GM21825 (cell line): Measurements from ENCODE around the gene CIRBP.

ENCODE experiments used
- ATAC-seq: cut with Tn5 transposase; IDR thresholded peaks from one replicate; pipeline ENCODE4 v1.9.1; 2021; ENCODE audit warnings: mild to moderate bottlenecking, moderate library complexity; ENCODE audit not compliant: unreplicated experiment

CIRBP gene

DNA sequence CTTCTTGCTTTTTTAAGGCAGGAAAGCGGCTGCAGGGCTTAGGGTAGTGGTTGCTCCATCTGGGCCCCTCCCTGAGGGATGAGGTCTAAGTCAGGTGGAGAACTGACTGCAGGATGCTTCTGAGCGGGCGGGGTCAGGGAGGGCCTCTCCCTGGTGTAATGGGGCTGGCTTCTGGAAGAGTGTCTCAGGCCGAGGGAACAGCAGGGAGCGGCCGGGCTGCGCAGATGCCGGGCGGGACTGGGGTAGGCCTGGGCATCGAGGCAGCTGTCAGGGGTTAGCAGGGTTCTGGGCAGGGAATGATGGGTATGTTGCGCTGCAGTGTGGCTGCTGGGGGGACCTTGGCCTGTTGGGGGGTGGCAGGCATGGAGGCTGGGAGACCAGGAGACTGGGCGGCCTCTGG is 8.9 kb downstream of the CIRBP start:
- no peak for ATAC-seq

- ATAC-seq: no peak
These were observed 9.9 kb downstream of the CIRBP start for GRCh38 chr19:1278713-1279660.

- no peak for ATAC-seq
These were observed 10.7 kb downstream of the CIRBP start for GRCh38 chr19:1279782-1280341.

- ATAC-seq: no peak
These were observed 11.8 kb downstream of the CIRBP start for GRCh38 chr19:1280636-1281568.

GRCh38 chr19:1281569-1282287 is 12.6 kb downstream of the CIRBP start:
- ATAC-seq: no peak

DNA sequence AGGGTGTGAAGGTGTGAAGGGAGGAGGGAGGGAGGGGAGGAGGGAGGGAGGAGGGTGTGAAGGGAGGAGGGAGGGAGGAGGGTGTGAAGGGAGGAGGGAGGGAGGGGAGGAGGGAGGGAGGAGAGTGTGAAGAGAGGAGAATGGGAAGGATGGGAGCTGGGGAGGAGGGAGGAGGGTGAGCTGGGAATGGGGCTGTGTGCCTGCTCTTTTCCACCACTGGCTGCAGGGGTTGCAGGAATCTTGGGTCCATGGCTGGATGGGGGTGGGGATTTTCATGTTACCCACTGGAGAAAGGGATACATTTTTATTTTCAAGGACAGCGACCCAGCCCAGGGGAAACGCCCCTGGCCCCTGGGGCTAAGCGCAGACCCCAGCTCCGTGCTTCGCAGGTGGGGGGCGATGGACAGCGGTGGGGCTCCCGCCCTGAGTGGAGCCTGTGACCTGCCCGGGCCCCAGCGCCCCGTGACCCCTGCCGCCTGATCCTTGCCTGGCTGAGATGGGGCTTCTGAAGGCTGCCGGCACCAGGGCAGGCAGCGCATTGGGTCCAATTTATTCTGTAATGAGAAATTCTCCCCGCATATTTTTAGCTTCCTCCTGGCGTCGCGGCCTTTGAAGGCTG is 13.6 kb downstream of the CIRBP start:
- no peak for ATAC-seq

GRCh38 chr19:1283207-1283916 is 14.2 kb downstream of the CIRBP start:
- ATAC-seq: no peak

DNA sequence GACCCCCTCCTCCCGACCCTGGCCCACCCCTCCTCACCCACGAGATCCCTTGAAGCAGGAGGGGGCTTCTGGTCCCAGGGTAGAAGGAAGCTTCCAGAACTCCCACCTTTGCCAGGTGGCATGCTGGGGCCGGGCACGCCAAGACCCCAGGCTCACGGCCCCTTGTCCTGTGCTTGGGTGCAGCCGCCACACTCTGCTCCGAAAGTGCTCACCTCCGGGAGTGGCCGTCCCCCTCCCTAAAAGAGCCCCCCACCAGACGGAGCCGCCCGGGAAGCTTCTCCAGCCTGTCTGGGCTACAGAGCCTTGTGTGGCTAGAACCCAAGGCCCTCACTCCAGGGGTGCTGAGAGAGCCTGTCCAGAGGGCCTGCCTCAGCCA is 14.8 kb downstream of the CIRBP start:
- ATAC-seq: no peak

GRCh38 chr19:1284293-1284978 is 15.3 kb downstream of the CIRBP start:
- ATAC-seq: no peak

DNA sequence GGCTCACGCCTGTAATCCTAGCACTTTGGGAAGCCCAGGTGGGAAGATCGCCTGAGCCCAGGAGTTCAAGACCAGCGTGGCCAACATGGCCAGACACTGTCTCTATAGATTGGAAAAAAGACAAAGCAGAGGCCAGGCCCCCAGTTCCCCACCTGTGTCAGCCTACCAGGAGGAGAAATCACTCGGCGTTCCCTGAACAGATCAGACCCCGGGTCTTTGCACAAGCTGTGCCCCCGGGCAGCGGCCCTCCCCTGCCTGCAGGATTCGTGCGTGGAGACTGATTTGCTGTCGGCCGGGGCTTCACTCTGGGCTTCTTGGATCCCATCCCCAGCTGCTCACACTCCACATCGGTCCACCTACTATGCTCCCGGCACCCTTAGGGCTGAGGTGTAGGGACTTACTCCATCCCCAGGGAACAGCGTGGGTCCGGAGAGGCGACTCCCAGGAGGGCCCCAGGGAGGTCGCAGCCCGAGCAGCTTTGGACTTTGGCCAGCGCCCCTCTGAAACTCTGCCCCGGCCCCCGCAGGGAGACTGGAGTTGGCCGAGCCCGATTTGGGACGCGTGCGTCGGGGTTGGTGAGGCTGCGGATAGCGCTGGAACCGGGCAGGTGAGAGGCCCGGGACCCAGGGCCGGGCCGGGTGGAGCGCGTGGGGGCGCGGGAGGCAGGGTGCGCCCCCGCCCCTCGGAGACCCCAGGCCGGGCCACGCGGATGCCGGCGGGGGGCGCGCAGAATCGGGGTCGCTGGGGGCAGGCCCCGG is 16.0 kb downstream of the CIRBP start:
- no peak for ATAC-seq

- ATAC-seq: no peak
These were observed 16.7 kb downstream of the CIRBP start, which contains the start of gene EFNA2 for GRCh38 chr19:1285737-1286360. EFNA2 (plus strand) TSS chr19:1285873; CDS start chr19:1286169, 296 bp downstream.

- no peak for ATAC-seq
These were observed 17.6 kb downstream of the CIRBP start for GRCh38 chr19:1286487-1287353.

- ATAC-seq: no peak
These were observed 18.5 kb downstream of the CIRBP start for GRCh38 chr19:1287354-1288225.

DNA sequence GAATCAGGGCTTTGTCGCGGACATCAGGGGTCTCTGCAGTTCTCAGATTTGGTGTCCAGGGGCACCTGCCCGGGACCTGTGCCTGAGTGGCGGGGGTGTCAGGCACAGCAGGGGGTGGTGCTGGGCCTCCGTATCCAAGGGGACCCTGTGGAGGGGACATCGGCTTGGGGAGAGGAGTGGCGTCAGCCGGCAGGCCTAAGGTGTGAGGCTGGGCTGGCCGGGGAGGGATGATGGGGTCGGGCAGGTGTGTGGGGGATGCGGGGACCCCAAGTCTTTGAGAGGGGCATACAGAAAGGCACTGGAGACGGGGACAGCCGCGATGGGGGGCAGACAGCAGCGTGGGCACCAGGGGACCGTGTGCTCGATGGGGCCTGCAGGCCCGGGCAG is 19.1 kb downstream of the CIRBP start:
- no peak for ATAC-seq

GRCh38 chr19:1288833-1289685 is 19.9 kb downstream of the CIRBP start:
- ATAC-seq: no peak
